WTC11 (cell line): ENCODE measurements around the gene NAP1L5. TPM values are rescaled to one million over a fixed set of nuclear protein-coding genes. Genes with fewer than 3 reads are reported as not detected.

Experiments
- ATAC-seq: fragments of 200-7000 bp; cut with Tn5 transposase; 2 replicates; pipeline ENCODE4 v1.10.0; 2021; ENCODE audit warnings: mild to moderate bottlenecking, moderate library complexity
- CTCF ChIA-PET: fragments of 300-600 bp; sonication (Branson Sonifier 250); formaldehyde crosslinking; loops from one replicate; lab custom pipeline; 2021; ENCODE audit warnings: antibody characterized with exemption; lab: Charles Lee
- POLR2A ChIA-PET: fragments of 350-600 bp; sonication (Branson Sonifier 250); formaldehyde crosslinking; loops from one replicate; lab custom pipeline; 2021; ENCODE audit warnings: antibody characterized with exemption; lab: Charles Lee
- DNase-seq: peaks from one replicate; pipeline ENCODE4 v3.0.0; 2021; ENCODE audit warnings: low spot score
- H3K27ac Mint-ChIP-seq: 2 replicates; pipeline ENCODE4 v1.8.0; 2021; ENCODE audit warnings: mixed read lengths
- H3K27me3 Mint-ChIP-seq: 2 replicates; pipeline ENCODE4 v1.8.0; 2021; ENCODE audit warnings: low read depth, mild to moderate bottlenecking, moderate library complexity, mixed read lengths
- H3K36me3 Mint-ChIP-seq: 2 replicates; pipeline ENCODE4 v1.8.0; 2021; ENCODE audit warnings: mixed read lengths
- H3K4me1 Mint-ChIP-seq: 2 replicates; pipeline ENCODE4 v1.8.0; 2022; ENCODE audit warnings: mixed read lengths
- H3K4me3 Mint-ChIP-seq: 2 replicates; pipeline ENCODE4 v1.8.0; 2021; ENCODE audit warnings: mild to moderate bottlenecking, moderate library complexity, mixed read lengths
- H3K9me3 Mint-ChIP-seq: 2 replicates; pipeline ENCODE4 v1.8.0; 2021; ENCODE audit warnings: mixed read lengths
- ATF6 ChIP-seq: sonication (generic); formaldehyde crosslinking; IDR thresholded peaks from 2 replicates; pipeline ENCODE4 v1.8.1; 2023; ENCODE audit warnings: mild to moderate bottlenecking, missing genetic modification reagents
- CDX4 ChIP-seq: fragments of 250-450 bp; sonication (Bioruptor Pico); IDR thresholded peaks from 2 replicates; pipeline ENCODE4 v1.9.0; 2021; ENCODE audit warnings: moderate library complexity, mild to moderate bottlenecking, inconsistent platforms, borderline replicate concordance
- FOXK1 ChIP-seq: sonication (generic); formaldehyde crosslinking; IDR thresholded peaks from 2 replicates; pipeline ENCODE4 v1.8.0; 2022; ENCODE audit warnings: mild to moderate bottlenecking, moderate library complexity, missing genetic modification reagents
- HMGA2 ChIP-seq: fragments of 250-450 bp; sonication (Bioruptor Pico); IDR thresholded peaks from 2 replicates; pipeline ENCODE4 v1.4.0; 2021; ENCODE audit warnings: mild to moderate bottlenecking, moderate library complexity
- JAZF1 ChIP-seq: fragments of 250-450 bp; sonication (Bioruptor Pico); IDR thresholded peaks from 2 replicates; pipeline ENCODE4 v1.9.0; 2021; ENCODE audit warnings: moderate library complexity, mild to moderate bottlenecking, inconsistent platforms
- MAX ChIP-seq: sonication (generic); formaldehyde crosslinking; IDR thresholded peaks from 2 replicates; pipeline ENCODE4 v1.8.0; 2022; ENCODE audit warnings: mild to moderate bottlenecking, missing genetic modification reagents
- MYBL2 ChIP-seq: sonication (generic); formaldehyde crosslinking; IDR thresholded peaks from 2 replicates; pipeline ENCODE4 v1.8.1; 2023; ENCODE audit warnings: mild to moderate bottlenecking, moderate library complexity, missing genetic modification reagents
- NR3C1 ChIP-seq: sonication (generic); formaldehyde crosslinking; conservative IDR thresholded peaks from 2 replicates; pipeline ENCODE4 v1.8.1; 2023; ENCODE audit warnings: low read depth, mild to moderate bottlenecking, missing genetic modification reagents
- PRDM15 ChIP-seq: sonication (generic); formaldehyde crosslinking; IDR thresholded peaks from 2 replicates; pipeline ENCODE4 v1.8.0; 2022; ENCODE audit warnings: missing genetic modification reagents
- PREB ChIP-seq: sonication (generic); formaldehyde crosslinking; IDR thresholded peaks from 2 replicates; pipeline ENCODE4 v1.8.1; 2022; ENCODE audit warnings: mild to moderate bottlenecking, missing genetic modification reagents, moderate library complexity, borderline replicate concordance
- USF1 ChIP-seq: sonication (generic); formaldehyde crosslinking; IDR thresholded peaks from 2 replicates; pipeline ENCODE4 v1.8.0; 2022; ENCODE audit warnings: mild to moderate bottlenecking, missing genetic modification reagents
- ZBTB43 ChIP-seq: sonication (generic); formaldehyde crosslinking; IDR thresholded peaks from 2 replicates; pipeline ENCODE4 v1.8.1; 2023; ENCODE audit warnings: mild to moderate bottlenecking, missing genetic modification reagents
- ZMAT4 ChIP-seq: fragments of 250-450 bp; sonication (Bioruptor Pico); IDR thresholded peaks from 2 replicates; pipeline ENCODE4 v1.9.0; 2021; ENCODE audit warnings: mild to moderate bottlenecking
- ZNF138 ChIP-seq: sonication (generic); formaldehyde crosslinking; conservative IDR thresholded peaks from 2 replicates; pipeline ENCODE4 v1.8.1; 2022; ENCODE audit warnings: mild to moderate bottlenecking, moderate library complexity, missing genetic modification reagents
- ZNF232 ChIP-seq: sonication (generic); formaldehyde crosslinking; IDR thresholded peaks from 2 replicates; pipeline ENCODE4 v1.8.0; 2022; ENCODE audit warnings: mild to moderate bottlenecking, missing genetic modification reagents
- ZNF425 ChIP-seq: fragments of 250-450 bp; sonication (Bioruptor Pico); conservative IDR thresholded peaks from 2 replicates; pipeline ENCODE4 v1.9.0; 2021; ENCODE audit warnings: mild to moderate bottlenecking
- ZSCAN18 ChIP-seq: fragments of 250-450 bp; sonication (Bioruptor Pico); IDR thresholded peaks from 2 replicates; pipeline ENCODE4 v2.1.2; 2022; ENCODE audit warnings: mild to moderate bottlenecking, moderate library complexity
- total RNA-seq: library from RNA; stranded (reverse); gene quantifications from 3 replicates; pipeline ENCODE4 v1.2.3, GENCODE V29; 2021

Gene NAP1L5
- total RNA-seq, 1 experiment from 2014 or later, result 3.3 TPM

- TF ChIP-seq PREB (CRISPR knock-in tag), result no peak
- no peak for TF ChIP-seq USF1
- no peak for TF ChIP-seq ZSCAN18 (CRISPR knock-in tag)
- TF ChIP-seq ATF6 (CRISPR knock-in tag), result no peak
- no peak for TF ChIP-seq NR3C1 (CRISPR knock-in tag)
- no peak for TF ChIP-seq ZBTB43 (CRISPR knock-in tag)
- TF ChIP-seq ZNF232 (CRISPR knock-in tag), result no peak
- no peak for TF ChIP-seq CDX4
- TF ChIP-seq ZMAT4 (CRISPR knock-in tag), result no peak
- no peak for TF ChIP-seq MAX (CRISPR knock-in tag)
- TF ChIP-seq ZNF138 (CRISPR knock-in tag), result no peak
- no peak for TF ChIP-seq ZNF425 (CRISPR knock-in tag)
Observed at GRCh38 chr4:88713782-88714181, 16.2 kb upstream of the NAP1L5 start (continued).

- ATAC-seq, result no peak
- Mint-ChIP-seq H3K27ac (no peak overlapping the region), H3K36me3 (peaks cover 3% of the 10 kb centered on the region; the same call in 1 of the 2 replicates), H3K4me1 (peaks cover 2% of the 10 kb centered on the region; the same call in 1 of the 2 replicates), H3K9me3 (peaks cover 5% of the 10 kb centered on the region), H3K27me3 (no peaks in the 10 kb centered on the region), H3K4me3 (no peak overlapping the region)
- DNase-seq, result no peak
- ChIA-PET CTCF (no interaction called here), POLR2A (no interaction called here)
- no peak for TF ChIP-seq PRDM15 (CRISPR knock-in tag)
- TF ChIP-seq ZSCAN18 (CRISPR knock-in tag), result no peak
- no peak for TF ChIP-seq HMGA2
- TF ChIP-seq MYBL2 (CRISPR knock-in tag), result no peak
- TF ChIP-seq ATF6 (CRISPR knock-in tag), result no peak
- no peak for TF ChIP-seq JAZF1
- no peak for TF ChIP-seq FOXK1 (CRISPR knock-in tag)
Observed at GRCh38 chr4:88709989-88710388, 12.4 kb upstream of the NAP1L5 start.
